AG04449 (cell line): ENCODE data around the gene DMD.

Source experiments
- CTCF ChIA-PET: fragments of 350-600 bp; formaldehyde crosslinking; extraction: SDS; loops from one replicate; lab custom pipeline; 2021; ENCODE audit warnings: antibody characterized with exemption; lab: Yijun Ruan, JAX
- POLR2A ChIA-PET: fragments of 400-600, 350-600 bp; formaldehyde crosslinking; extraction: SDS; loops from one replicate; lab custom pipeline; 2020; ENCODE audit warnings: antibody characterized with exemption, inconsistent platforms; lab: Yijun Ruan, JAX
- DNase-seq: peaks from one replicate; pipeline ENCODE4 v3.0.0-alpha.2; 2010; ENCODE audit warnings: low read depth, low spot score
- H3K4me3 ChIP-seq: 2 replicates; pipeline ENCODE4 v1.5.1; 2011; ENCODE audit warnings: low read depth, mild to moderate bottlenecking, control low read depth, low read length
- TF ChIP-seq, protein P1 (sequence below): IDR thresholded peaks from one replicate; pipeline ENCODE4 v1.5.1; 2011; ENCODE audit warnings: mild to moderate bottlenecking, moderate library complexity, low read length, control low read depth, inconsistent platforms; ENCODE audit not compliant: insufficient read depth; ENCODE audit errors: missing control alignments

DMD gene

GRCh38 chrX:31464306-31464915 is 1746.9 kb downstream of the DMD start:
- no peak overlapping the region for H3K4me3 ChIP-seq
- TF ChIP-seq, protein P1, sequence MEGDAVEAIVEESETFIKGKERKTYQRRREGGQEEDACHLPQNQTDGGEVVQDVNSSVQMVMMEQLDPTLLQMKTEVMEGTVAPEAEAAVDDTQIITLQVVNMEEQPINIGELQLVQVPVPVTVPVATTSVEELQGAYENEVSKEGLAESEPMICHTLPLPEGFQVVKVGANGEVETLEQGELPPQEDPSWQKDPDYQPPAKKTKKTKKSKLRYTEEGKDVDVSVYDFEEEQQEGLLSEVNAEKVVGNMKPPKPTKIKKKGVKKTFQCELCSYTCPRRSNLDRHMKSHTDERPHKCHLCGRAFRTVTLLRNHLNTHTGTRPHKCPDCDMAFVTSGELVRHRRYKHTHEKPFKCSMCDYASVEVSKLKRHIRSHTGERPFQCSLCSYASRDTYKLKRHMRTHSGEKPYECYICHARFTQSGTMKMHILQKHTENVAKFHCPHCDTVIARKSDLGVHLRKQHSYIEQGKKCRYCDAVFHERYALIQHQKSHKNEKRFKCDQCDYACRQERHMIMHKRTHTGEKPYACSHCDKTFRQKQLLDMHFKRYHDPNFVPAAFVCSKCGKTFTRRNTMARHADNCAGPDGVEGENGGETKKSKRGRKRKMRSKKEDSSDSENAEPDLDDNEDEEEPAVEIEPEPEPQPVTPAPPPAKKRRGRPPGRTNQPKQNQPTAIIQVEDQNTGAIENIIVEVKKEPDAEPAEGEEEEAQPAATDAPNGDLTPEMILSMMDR, result no peak
- DNase-seq, result no peak
- CTCF ChIA-PET, result interaction anchor here (0.6 kb wide), 1 partner anchor 10 kb away, joined by 3 read pairs; no protein-coding TSS in a partner anchor
- POLR2A ChIA-PET, result no interaction called here

GRCh38 chrX:31461266-31461665 is 1750.1 kb downstream of the DMD start:
- ChIA-PET CTCF (no interaction called here), POLR2A (no interaction called here)
- no peak for DNase-seq
- no peak overlapping the region for H3K4me3 ChIP-seq
- TF ChIP-seq, protein P1, result no peak

DNA sequence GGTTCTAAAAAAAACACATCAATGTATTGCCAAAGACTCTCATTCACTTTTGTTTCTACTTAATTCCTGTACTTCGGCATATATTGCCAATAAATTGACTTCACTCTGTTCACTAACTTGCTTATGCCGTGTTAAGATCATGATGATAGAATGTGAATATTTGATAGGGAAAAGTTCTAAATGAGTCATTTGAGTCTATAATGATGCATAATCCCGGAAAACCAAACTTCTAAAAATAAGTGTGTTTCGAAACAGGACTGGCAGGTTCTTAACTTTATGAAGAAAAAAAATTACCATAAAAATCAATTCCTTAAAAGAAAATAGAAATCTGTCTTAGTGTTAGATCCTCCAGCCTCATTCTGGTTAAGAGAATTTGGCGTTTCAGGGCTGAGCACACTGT is 1752.0 kb downstream of the DMD start:
- no peak for DNase-seq
- ChIA-PET CTCF (no interaction called here), POLR2A (no interaction called here)
- TF ChIP-seq, protein P1, result no peak
- no peak overlapping the region for H3K4me3 ChIP-seq

DNA sequence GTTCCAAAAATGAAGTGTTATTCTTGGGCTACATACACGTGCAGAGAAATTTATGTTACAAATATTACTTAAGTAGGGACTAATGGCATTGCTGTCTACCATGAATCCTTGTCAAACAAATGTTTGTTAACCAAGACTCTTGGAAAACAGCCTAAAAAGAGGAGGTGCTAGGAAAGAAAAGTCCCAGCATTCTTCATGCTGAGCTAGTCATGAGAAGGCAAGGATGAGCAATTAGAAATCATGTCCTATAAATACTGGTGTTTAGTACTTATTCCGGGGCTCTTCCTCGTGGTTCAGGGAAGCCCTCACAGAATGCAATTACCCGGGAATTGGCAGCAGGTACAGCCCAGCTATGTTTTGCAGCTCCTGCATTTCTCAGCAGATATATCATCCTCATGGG is 1761.4 kb downstream of the DMD start:
- CTCF ChIA-PET, result no interaction called here
- DNase-seq, result no peak
- TF ChIP-seq, protein P1, result no peak
- POLR2A ChIA-PET, result no interaction called here
- H3K4me3 ChIP-seq, result no peak overlapping the region

GRCh38 chrX:31449081-31449480 is 1762.3 kb downstream of the DMD start:
- no peak overlapping the region for H3K4me3 ChIP-seq
- TF ChIP-seq, protein P1, result no peak
- CTCF ChIA-PET, result no interaction called here
- DNase-seq, result no peak
- POLR2A ChIA-PET, result no interaction called here

DNA sequence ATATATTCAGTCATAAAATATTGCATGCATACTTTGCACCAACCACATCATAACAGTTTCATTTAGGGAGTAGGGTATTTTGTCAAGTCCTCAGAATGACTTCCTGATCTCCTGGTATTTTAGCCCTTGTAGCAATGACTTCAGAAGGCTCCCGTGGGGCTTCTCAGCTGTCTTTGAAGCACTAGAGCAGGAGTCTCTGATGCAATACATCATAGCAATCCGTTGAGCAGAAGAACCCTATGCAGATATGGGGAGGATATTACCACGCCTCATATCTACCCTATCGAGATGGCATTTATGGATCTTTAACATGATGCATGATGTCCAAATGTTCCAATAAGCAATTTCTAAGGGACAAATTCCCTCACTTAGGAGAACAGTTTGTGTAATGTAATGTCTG is 1765.8 kb downstream of the DMD start:
- H3K4me3 ChIP-seq, result no peak overlapping the region
- TF ChIP-seq, protein P1, result no peak
- DNase-seq, result no peak
- POLR2A ChIA-PET, result no interaction called here
- CTCF ChIA-PET, result no interaction called here
